IMR-90 (cell line): ENCODE results near the gene CALML3. TPM values are rescaled to one million over a fixed set of nuclear protein-coding genes. Genes with fewer than 3 reads are reported as not detected.

ENCODE experiments used
- ATAC-seq: fragments of 200-7000 bp; cut with Tn5 transposase; 2 replicates; pipeline ENCODE4 v1.9.1; 2020; ENCODE audit warnings: low read depth, mild to moderate bottlenecking, moderate library complexity
- BruUV-seq: library from RNA; stranded (reverse); fragments of 400-500 nt; replicated peaks from 2 replicates; lab custom pipeline; 2021; lab: Mats Ljungman, UMichigan
- CTCF ChIA-PET: fragments of 300-600 bp; formaldehyde crosslinking; extraction: SDS; loops from one replicate; lab custom pipeline; 2021; ENCODE audit warnings: antibody characterized with exemption; lab: Yijun Ruan, JAX
- POLR2A ChIA-PET: fragments of 300-600 bp; sonication (Branson Sonifier 250); formaldehyde crosslinking; loops from one replicate; lab custom pipeline; 2022; ENCODE audit warnings: antibody characterized with exemption; ENCODE audit not compliant: unreplicated experiment; lab: Charles Lee
- DNase-seq: peaks from one replicate; pipeline ENCODE4 v3.0.0; 2013
- H2AFZ ChIP-seq: replicated peaks from 2 replicates; pipeline ENCODE3; 2013; ENCODE audit warnings: low read length, mild to moderate bottlenecking; ENCODE audit not compliant: poor library complexity
- H2AK5ac ChIP-seq: 2 replicates; pipeline ENCODE4 v1.6.1; 2013; ENCODE audit warnings: low read depth, low read length, inconsistent platforms
- H2AK9ac ChIP-seq: replicated peaks from 2 replicates; pipeline ENCODE3; 2013; ENCODE audit warnings: mild to moderate bottlenecking, low read depth, low read length, moderate library complexity; ENCODE audit not compliant: poor library complexity
- H2BK120ac ChIP-seq: 2 replicates; pipeline ENCODE4 v1.6.1; 2013; ENCODE audit warnings: low read depth, low read length, inconsistent platforms
- H2BK15ac ChIP-seq: 3 replicates; pipeline ENCODE4 v1.6.1; 2013; ENCODE audit warnings: low read depth, low read length, inconsistent platforms
- H2BK20ac ChIP-seq: 2 replicates; pipeline ENCODE4 v1.6.1; 2013; ENCODE audit warnings: low read depth, mild to moderate bottlenecking, inconsistent platforms, low read length, moderate library complexity
- H2BK5ac ChIP-seq: 2 replicates; pipeline ENCODE4 v1.6.1; 2013; ENCODE audit warnings: mild to moderate bottlenecking, low read depth, low read length, inconsistent platforms; ENCODE audit not compliant: poor library complexity, severe bottlenecking
- H3K14ac ChIP-seq: replicated peaks from 2 replicates; pipeline ENCODE4 v1.6.1; 2013; ENCODE audit warnings: low read depth, low read length, inconsistent platforms
- H3K18ac ChIP-seq: 2 replicates; pipeline ENCODE4 v1.6.1; 2013; ENCODE audit warnings: low read depth, low read length, control low read depth
- H3K23ac ChIP-seq: 2 replicates; pipeline ENCODE4 v1.6.1; 2013; ENCODE audit warnings: low read depth, low read length, inconsistent platforms
- H3K27ac ChIP-seq: 2 replicates; pipeline ENCODE4 v1.5.1; 2013; ENCODE audit warnings: mild to moderate bottlenecking, control low read depth, low read length; ENCODE audit not compliant: insufficient read depth
- H3K27me3 ChIP-seq: 2 replicates; pipeline ENCODE4 v1.6.1; 2013; ENCODE audit warnings: low read length; ENCODE audit not compliant: control insufficient read depth, insufficient read depth
- H3K36me3 ChIP-seq: 2 replicates; pipeline ENCODE4 v1.6.1; 2013; ENCODE audit warnings: low read length, mixed read lengths; ENCODE audit not compliant: control insufficient read depth, insufficient read depth
- H3K4ac ChIP-seq: 2 replicates; pipeline ENCODE4 v1.6.1; 2013; ENCODE audit warnings: low read depth, low read length, inconsistent platforms
- H3K4me1 ChIP-seq: 2 replicates; pipeline ENCODE4 v1.6.1; 2013; ENCODE audit warnings: low read length, mixed read lengths; ENCODE audit not compliant: control insufficient read depth, insufficient read depth
- H3K4me2 ChIP-seq: 2 replicates; pipeline ENCODE4 v1.6.1; 2013; ENCODE audit warnings: low read depth, mild to moderate bottlenecking, control low read depth, low read length, moderate library complexity
- H3K4me3 ChIP-seq: 2 replicates; pipeline ENCODE4 v1.5.1; 2013; ENCODE audit warnings: low read depth, mild to moderate bottlenecking, control low read depth, low read length, moderate library complexity; ENCODE audit not compliant: insufficient read depth
- H3K56ac ChIP-seq: 2 replicates; pipeline ENCODE4 v1.6.1; 2013; ENCODE audit warnings: low read length, inconsistent platforms; ENCODE audit not compliant: insufficient read depth; ENCODE audit errors: extremely low read depth
- H3K79me1 ChIP-seq, 2 experiments: 2 replicates each; pipeline ENCODE4 v1.6.1; 2013; ENCODE audit warnings: low read length in 2 of 2, inconsistent platforms in 1 of 2, low read depth in 1 of 2
- H3K9ac ChIP-seq: 2 replicates; pipeline ENCODE4 v1.6.1; 2013; ENCODE audit warnings: low read depth, low read length, control low read depth
- H3K9me1 ChIP-seq: 2 replicates; pipeline ENCODE4 v1.6.1; 2013; ENCODE audit warnings: low read length, inconsistent platforms; ENCODE audit not compliant: insufficient read depth
- H3K9me3 ChIP-seq: 2 replicates; pipeline ENCODE4 v1.6.1; 2013; ENCODE audit warnings: low read length; ENCODE audit not compliant: control insufficient read depth, insufficient read depth
- H4K20me1 ChIP-seq: 2 replicates; pipeline ENCODE4 v1.6.1; 2013; ENCODE audit warnings: low read length, inconsistent platforms; ENCODE audit not compliant: insufficient read depth
- H4K5ac ChIP-seq: 2 replicates; pipeline ENCODE4 v1.6.1; 2013; ENCODE audit warnings: mild to moderate bottlenecking, low read depth, low read length, control low read depth
- H4K8ac ChIP-seq, 2 experiments: 2 replicates each; pipeline ENCODE4 v1.6.1; 2013; ENCODE audit warnings: low read depth in 2 of 2, low read length in 2 of 2, control low read depth in 1 of 2, inconsistent platforms in 1 of 2
- H4K91ac ChIP-seq: 2 replicates; pipeline ENCODE4 v1.6.1; 2013; ENCODE audit warnings: low read depth, low read length, inconsistent platforms; ENCODE audit not compliant: insufficient read depth
- CEBPB ChIP-seq: IDR thresholded peaks from 2 replicates; pipeline ENCODE4 v1.6.1; 2012; ENCODE audit warnings: low read depth, low read length, improper control_type of control experiment
- CHD1 ChIP-seq: IDR thresholded peaks from 2 replicates; pipeline ENCODE4 v1.6.1; 2012; ENCODE audit warnings: low read depth, low read length, improper control_type of control experiment
- FOS ChIP-seq: fragments of 150-350 bp; IDR thresholded peaks from 2 replicates; pipeline ENCODE4 v1.6.1; 2016; ENCODE audit warnings: low read depth, low read length
- MAFK ChIP-seq: IDR thresholded peaks from 2 replicates; pipeline ENCODE4 v1.6.1; 2012; ENCODE audit warnings: low read depth, low read length, improper control_type of control experiment
- MAZ ChIP-seq: IDR thresholded peaks from 2 replicates; pipeline ENCODE4 v1.6.1; 2012; ENCODE audit warnings: low read depth, mild to moderate bottlenecking, low read length, improper control_type of control experiment, moderate library complexity, borderline replicate concordance
- MXI1 ChIP-seq: IDR thresholded peaks from 2 replicates; pipeline ENCODE4 v1.6.1; 2012; ENCODE audit warnings: low read depth, mild to moderate bottlenecking, low read length, moderate library complexity, borderline replicate concordance
- NFE2L2 ChIP-seq: fragments of 150-350 bp; IDR thresholded peaks from 2 replicates; pipeline ENCODE4 v1.6.1; 2016; ENCODE audit warnings: low read depth, mild to moderate bottlenecking, low read length
- POLR2A ChIP-seq: IDR thresholded peaks from 2 replicates; pipeline ENCODE4 v1.6.1; 2012; ENCODE audit warnings: mild to moderate bottlenecking, low read depth, low read length
- RCOR1 ChIP-seq: IDR thresholded peaks from 2 replicates; pipeline ENCODE4 v1.6.1; 2012; ENCODE audit warnings: mild to moderate bottlenecking, low read length, improper control_type of control experiment; ENCODE audit not compliant: insufficient replicate concordance
- WGBS, 2 experiments: methylation state at CpG; one replicate each; pipeline versions ENCODE4 v1.1.5 to v1.1.7; 2013; ENCODE audit warnings: missing lambda C conversion rate in 2 of 2; ENCODE audit not compliant: insufficient read length in 1 of 2; ENCODE audit errors: extremely low coverage in 2 of 2; 5-methylcytosine and 5-hydroxymethylcytosine counted together
- dilution Hi-C: fragments of 300-500 bp; cut with HindIII; formaldehyde crosslinking; loops from one replicate; pipeline ENCODE4 v1.14.3; 2018; ENCODE audit warnings: low sequenced_read_pairs; ENCODE audit not compliant: unreplicated experiment
- in situ Hi-C: fragments of 300-500 bp; cut with MboI; formaldehyde crosslinking; loops from 3 replicates; pipeline ENCODE4 v1.14.3; 2019; ENCODE audit warnings: low sequenced_read_pairs, inconsistent platforms, mixed read lengths
- intact Hi-C: fragments of 100-400 bp; cut with micrococcal nuclease; formaldehyde crosslinking; loops from 2 replicates; pipeline ENCODE4 v1.10.0; 2022
- polyA plus RNA-seq, 3 experiments: library from polyadenylated mRNA; depleted of rRNA; stranded (reverse); fragments of >200 nt; gene quantifications; 2 replicates each; pipeline ENCODE4 v1.2.3, GENCODE V29; 2012; ENCODE audit warnings: low replicate concordance in 1 of 3
- total RNA-seq: library from RNA; depleted of rRNA; stranded (reverse); fragments of >200 nt; gene quantifications from 2 replicates; pipeline ENCODE4 v1.2.3, GENCODE V29; 2012
- TF ChIP-seq, protein P1 (sequence below): fragments of 150-350 bp; IDR thresholded peaks from 2 replicates; pipeline ENCODE4 v1.6.1; 2017; ENCODE audit warnings: mild to moderate bottlenecking, antibody characterized with exemption, low read length, low read depth

The CALML3 gene
- total and polyA plus RNA-seq, 2 of the 4 experiments (the other 2 are of a cell fraction): not detected

DNA sequence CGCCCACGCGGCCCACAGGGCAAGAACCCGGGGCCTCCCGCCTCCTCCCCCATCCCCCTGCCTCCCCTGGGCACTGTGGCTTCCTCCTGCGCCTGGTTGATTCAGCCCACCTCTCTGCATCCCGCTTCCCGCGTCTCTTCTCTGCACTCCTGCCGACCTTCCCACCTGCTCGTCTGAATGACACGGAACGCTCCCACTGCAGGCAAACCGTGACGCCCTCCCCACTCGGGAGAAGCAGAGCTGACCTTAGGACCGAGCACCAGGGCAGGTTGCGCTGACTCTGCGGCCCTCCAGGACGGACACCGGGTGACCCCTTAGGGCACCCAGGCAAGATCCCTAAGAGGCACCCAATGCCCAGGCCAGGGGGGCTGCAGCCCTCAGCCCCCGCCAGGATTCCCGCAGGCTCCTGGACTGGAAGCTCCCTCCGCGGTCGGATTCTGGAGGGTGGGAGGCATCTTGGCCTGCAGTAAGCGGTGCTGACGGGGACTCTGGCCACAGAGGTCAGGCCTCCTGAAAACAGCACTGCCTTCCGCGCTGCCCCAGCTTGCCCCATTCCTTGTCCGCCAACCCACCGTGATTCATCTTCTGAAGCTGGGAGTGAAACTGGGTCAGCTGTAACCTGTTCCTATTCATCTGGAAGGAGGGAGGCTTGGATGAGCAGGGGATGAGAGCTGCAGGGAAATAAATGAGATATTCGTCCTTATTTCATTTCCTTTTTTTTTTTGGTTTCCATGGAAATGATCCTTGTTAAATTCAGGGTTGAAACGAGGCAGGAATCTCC is 990 bp downstream of the CALML3 start:
- Histone ChIP-seq H2BK120ac (no peak overlapping the region), H3K4me2 (no peak overlapping the region), H3K4me3 (no peak overlapping the region), H4K91ac (no peak overlapping the region), H3K9me3 (no peaks in the 10 kb centered on the region), H4K8ac (no peak overlapping the region), H2BK5ac (no peak overlapping the region), H3K27ac (no peak overlapping the region), H3K23ac (no peak overlapping the region), H3K9ac (no peak overlapping the region), H3K79me1 (no peaks in the 10 kb centered on the region), H2BK20ac (no peak overlapping the region), H3K36me3 (no peaks in the 10 kb centered on the region), H2AK9ac (no peak overlapping the region), H3K56ac (no peak overlapping the region), H2AK5ac (no peak overlapping the region), H3K14ac (no peak overlapping the region), H3K9me1 (no peaks in the 10 kb centered on the region), H4K20me1 (no peaks in the 10 kb centered on the region), H4K5ac (no peak overlapping the region), H2AFZ (no peak overlapping the region), H3K18ac (no peak overlapping the region), H3K4ac (no peak overlapping the region), H2BK15ac (no peak overlapping the region), H3K4me1 (no peaks in the 10 kb centered on the region), H3K27me3 (peaks cover 5% of the 10 kb centered on the region; the same call in 1 of the 2 replicates)
- DNase-seq: no peak
- POLR2A ChIA-PET: no interaction called here
- ATAC-seq: no peak
- intact Hi-C loops (no loop called here), in situ Hi-C loops (no loop called here), dilution Hi-C loops (no loop called here)
- TF ChIP-seq, protein P1, sequence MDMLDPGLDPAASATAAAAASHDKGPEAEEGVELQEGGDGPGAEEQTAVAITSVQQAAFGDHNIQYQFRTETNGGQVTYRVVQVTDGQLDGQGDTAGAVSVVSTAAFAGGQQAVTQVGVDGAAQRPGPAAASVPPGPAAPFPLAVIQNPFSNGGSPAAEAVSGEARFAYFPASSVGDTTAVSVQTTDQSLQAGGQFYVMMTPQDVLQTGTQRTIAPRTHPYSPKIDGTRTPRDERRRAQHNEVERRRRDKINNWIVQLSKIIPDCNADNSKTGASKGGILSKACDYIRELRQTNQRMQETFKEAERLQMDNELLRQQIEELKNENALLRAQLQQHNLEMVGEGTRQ: no peak
- TF ChIP-seq POLR2A (no peak), MAFK (no peak), MAZ (no peak), CHD1 (no peak), NFE2L2 (no peak), FOS (no peak), CEBPB (no peak), MXI1 (no peak), RCOR1 (no peak)
- 60% methylated on average over 5 of the region's 34 CpGs; no CpG with 5 or more reads in 1 of the 2 experiments for WGBS, 2 experiments
- CTCF ChIA-PET: no interaction called here
- no TSS peak for BruUV-seq
